GM12865 (cell line): ENCODE data around the gene RALGPS1.

Experiments used
- DNase-seq: peaks from one replicate; pipeline ENCODE4 v3.0.0; 2010; ENCODE audit warnings: low read depth
- H3K4me3 ChIP-seq: 2 replicates; pipeline ENCODE4 v1.5.1; 2011; ENCODE audit warnings: mild to moderate bottlenecking, low read depth, low read length, control low read depth
- CTCF ChIP-seq: IDR thresholded peaks from 2 replicates; pipeline ENCODE4 v1.5.1; 2011; ENCODE audit warnings: low read length, control low read depth, low read depth, inconsistent platforms; ENCODE audit not compliant: insufficient read depth; ENCODE audit errors: missing control alignments

RALGPS1 gene

DNA sequence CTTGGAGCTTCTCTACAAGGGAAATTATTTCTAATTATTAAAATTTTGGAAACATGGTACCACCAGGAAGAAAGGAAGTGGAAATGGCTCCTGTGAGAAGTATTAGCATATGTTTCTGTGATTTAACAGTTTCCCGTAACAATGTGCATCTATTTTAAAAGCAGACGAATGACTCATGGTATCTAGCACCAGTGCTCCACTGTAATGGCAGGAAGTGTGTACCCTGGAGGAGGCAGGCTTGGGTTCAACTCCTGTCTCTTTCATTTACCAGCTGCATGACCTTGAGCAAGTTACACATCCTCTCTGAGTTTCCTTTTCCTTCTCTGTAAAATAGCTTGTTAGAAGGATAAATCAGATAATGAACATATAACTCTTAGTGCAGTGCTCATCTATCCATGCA lies 248.8 kb downstream of the RALGPS1 start:
- TF ChIP-seq CTCF, result no peak
- no peak overlapping the region for H3K4me3 ChIP-seq
- DNase-seq, result peak; percentile 79

DNA sequence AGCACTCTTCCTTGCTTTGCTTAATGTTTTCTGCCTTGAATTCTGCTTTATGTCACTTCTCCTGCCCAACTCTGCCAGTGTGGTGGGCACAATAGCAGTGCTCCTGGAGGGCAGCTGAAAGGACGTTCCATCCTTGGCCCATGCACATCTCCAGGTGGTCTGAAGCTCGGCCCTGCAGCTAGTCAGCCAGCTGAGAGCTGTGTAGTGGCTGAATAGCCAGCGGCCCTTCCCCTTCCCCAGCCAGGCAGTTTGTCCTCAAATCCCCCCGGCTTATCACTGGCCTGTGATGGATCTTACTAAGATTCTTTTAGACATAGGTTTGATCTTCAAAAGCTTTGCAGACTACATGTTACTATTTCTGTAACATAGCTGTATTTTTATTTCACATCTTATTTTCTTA lies 250.5 kb downstream of the RALGPS1 start:
- TF ChIP-seq CTCF, result no peak
- no peak overlapping the region for H3K4me3 ChIP-seq
- no peak for DNase-seq

DNA sequence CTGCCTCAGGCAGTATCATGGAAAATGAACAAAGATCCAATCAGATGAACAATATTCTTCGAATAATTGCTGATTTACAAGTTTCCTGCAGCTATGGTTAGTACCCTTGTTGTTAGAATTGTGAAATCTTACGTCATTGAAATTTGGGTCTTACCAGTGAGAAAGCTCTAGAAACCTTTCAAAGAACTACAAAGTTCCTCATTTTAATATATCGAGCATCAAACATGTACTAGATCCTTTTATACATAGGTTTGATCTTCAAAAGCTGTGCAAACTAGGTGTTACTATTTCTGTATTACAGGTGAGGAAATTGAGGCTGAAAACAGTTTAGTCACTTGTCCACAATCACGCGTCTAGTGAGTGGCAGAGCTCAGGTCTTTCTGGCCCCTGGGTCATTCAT lies 251.5 kb downstream of the RALGPS1 start:
- DNase-seq, result no peak
- TF ChIP-seq CTCF, result no peak
- no peak overlapping the region for H3K4me3 ChIP-seq

- DNase-seq, result peak; percentile 96
- H3K4me3 ChIP-seq, result no peak overlapping the region; the same call in 1 of the 2 replicates
- no peak for TF ChIP-seq CTCF
Measured at GRCh38 chr9:127166651-127167524, 252.3 kb downstream of the RALGPS1 start.

- no peak for TF ChIP-seq CTCF
- DNase-seq, result no peak
- no peak overlapping the region for H3K4me3 ChIP-seq
Measured at GRCh38 chr9:127167560-127168326, 253.2 kb downstream of the RALGPS1 start.

- no peak for DNase-seq
- no peak for TF ChIP-seq CTCF
- no peak overlapping the region for H3K4me3 ChIP-seq
Measured at GRCh38 chr9:127168756-127169574, 254.4 kb downstream of the RALGPS1 start.
